Mesothelial cell of epicardium (in vitro differentiated cells): ENCODE measurements around the gene HVCN1. TPM values are rescaled to one million over a fixed set of nuclear protein-coding genes. Genes with fewer than 3 reads are reported as not detected.

Experiments
- DNase-seq, 2 experiments: peaks; one replicate each; pipeline ENCODE4 v3.0.0; 2021; ENCODE audit warnings: low spot score in 2 of 2; ENCODE audit not compliant: unreplicated experiment in 2 of 2
- H3K27ac Mint-ChIP-seq: 2 replicates; pipeline ENCODE4 v1.8.0; 2021; ENCODE audit warnings: mixed read lengths
- H3K27me3 Mint-ChIP-seq: 2 replicates; pipeline ENCODE4 v1.8.0; 2021; ENCODE audit warnings: low read depth, mixed read lengths
- H3K36me3 Mint-ChIP-seq: 2 replicates; pipeline ENCODE4 v1.8.0; 2021; ENCODE audit warnings: mixed read lengths
- H3K4me1 Mint-ChIP-seq: 2 replicates; pipeline ENCODE4 v1.8.0; 2021; ENCODE audit warnings: mixed read lengths
- H3K4me3 Mint-ChIP-seq: 2 replicates; pipeline ENCODE4 v1.8.0; 2021; ENCODE audit warnings: mild to moderate bottlenecking, moderate library complexity, mixed read lengths
- H3K9me3 Mint-ChIP-seq: 2 replicates; pipeline ENCODE4 v1.8.0; 2021; ENCODE audit warnings: mixed read lengths
- CTCF ChIP-seq: fragments of 200-600 bp; sonication (generic); IDR thresholded peaks from one replicate; pipeline ENCODE4 v1.5.0; 2021; ENCODE audit warnings: antibody characterized with exemption; ENCODE audit not compliant: unreplicated experiment
- total RNA-seq: library from RNA; stranded (reverse); gene quantifications from 3 replicates; pipeline ENCODE4 v1.2.1, GENCODE V29; 2021

Gene HVCN1
- total RNA-seq, 1 donor from 2014 or later = 7.0 TPM

DNA sequence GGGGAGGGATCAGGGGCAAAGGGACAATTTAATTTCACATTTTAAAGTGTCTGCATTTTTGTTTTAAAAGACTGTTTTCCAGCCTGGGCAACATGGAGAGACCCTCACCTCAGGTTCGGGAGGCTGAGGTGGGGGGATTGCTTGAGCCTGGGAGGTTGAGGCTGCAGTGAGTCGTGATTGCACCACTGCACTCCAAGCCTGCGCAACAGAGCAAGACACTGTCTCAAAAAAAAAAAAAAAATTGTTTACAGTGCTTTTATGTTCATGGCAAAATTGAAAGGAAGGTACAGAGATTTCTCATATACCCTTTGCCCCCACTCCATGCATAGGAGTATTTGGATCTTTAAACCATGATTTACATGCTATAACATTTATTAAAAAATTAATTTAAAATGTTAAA, 16.4 kb upstream of the HVCN1 start:
- H3K4me1 Mint-ChIP-seq = no peaks in the 10 kb centered on the region
- TF ChIP-seq CTCF = no peak
- no peak for DNase-seq
- peaks cover 8% of the 10 kb centered on the region for H3K36me3 Mint-ChIP-seq
- H3K27me3 Mint-ChIP-seq = no peaks in the 10 kb centered on the region
- H3K9me3 Mint-ChIP-seq = peaks cover 3% of the 10 kb centered on the region
- H3K4me3 Mint-ChIP-seq = no peak overlapping the region
- H3K27ac Mint-ChIP-seq = no peak overlapping the region

DNA sequence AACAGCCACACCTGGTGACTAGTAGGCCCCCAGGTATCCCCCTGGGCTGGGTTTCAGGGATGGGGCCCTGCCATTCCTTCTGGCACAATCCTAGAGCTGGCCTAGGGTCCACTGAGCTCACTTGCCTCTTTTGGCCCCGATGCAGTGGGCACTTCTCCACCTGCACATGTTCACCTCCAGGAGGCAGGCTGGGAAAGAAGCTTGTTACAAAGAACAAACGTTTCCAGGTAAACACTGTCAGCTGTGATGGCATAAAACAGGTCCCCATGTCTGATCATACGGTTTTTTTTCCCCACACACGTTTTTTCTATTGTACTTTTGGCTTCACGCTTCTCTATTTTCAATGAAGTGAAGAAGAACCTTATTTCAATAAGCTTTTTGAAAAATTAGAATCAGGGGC, 15.8 kb upstream of the HVCN1 start:
- Mint-ChIP-seq H3K4me1 (no peaks in the 10 kb centered on the region), H3K9me3 (no peaks in the 10 kb centered on the region), H3K27ac (no peak overlapping the region), H3K27me3 (no peaks in the 10 kb centered on the region), H3K36me3 (peaks cover 6% of the 10 kb centered on the region), H3K4me3 (no peak overlapping the region)
- no peak for TF ChIP-seq CTCF
- no peak for DNase-seq

DNA sequence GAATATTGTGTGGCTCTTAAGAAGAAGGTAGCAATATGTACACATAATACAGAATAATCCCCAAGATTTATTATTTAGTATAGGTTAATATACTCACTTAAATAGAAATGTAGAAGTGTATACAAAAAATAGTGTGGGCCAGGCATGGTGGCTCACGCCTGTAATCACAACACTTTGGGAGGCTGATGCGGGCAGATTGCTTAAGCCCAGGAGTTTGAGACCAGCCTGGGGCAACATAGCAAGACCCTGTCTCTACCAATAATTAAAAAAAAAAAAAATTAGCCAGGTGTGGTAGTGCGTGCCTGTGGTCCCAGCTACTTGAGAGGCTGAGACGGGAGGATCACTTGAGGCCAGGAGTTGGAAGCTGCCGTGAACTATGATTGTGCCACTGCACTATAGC, 15.3 kb upstream of the HVCN1 start:
- peaks cover 6% of the 10 kb centered on the region for H3K36me3 Mint-ChIP-seq
- peaks cover 2% of the 10 kb centered on the region for H3K4me1 Mint-ChIP-seq
- no peak for TF ChIP-seq CTCF
- DNase-seq = no peak
- H3K27ac Mint-ChIP-seq = no peak overlapping the region
- no peak overlapping the region for H3K4me3 Mint-ChIP-seq
- H3K9me3 Mint-ChIP-seq = no peaks in the 10 kb centered on the region
- no peaks in the 10 kb centered on the region for H3K27me3 Mint-ChIP-seq

DNA sequence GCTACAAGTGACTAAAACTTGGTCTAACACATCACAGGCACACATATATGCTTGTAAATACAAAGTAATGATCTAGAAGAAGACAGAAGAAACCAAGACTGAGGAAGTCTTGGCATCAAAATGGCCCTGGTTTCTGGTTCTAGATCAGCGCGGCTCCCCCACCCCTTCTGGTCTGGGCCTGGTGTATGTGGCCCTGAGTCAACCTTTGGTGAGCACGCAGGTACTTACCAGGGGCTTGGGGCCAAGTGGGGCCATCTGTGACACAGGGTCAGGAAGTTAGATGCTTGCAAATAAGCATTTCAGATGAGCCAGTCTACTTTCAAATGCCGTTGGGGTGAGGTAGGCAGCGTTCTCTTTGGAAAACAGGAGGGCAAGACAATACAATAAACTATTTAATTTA, 13.2 kb upstream of the HVCN1 start:
- H3K9me3 Mint-ChIP-seq = no peaks in the 10 kb centered on the region
- no peak overlapping the region for H3K27ac Mint-ChIP-seq
- no peaks in the 10 kb centered on the region for H3K27me3 Mint-ChIP-seq
- H3K4me3 Mint-ChIP-seq = no peak overlapping the region
- no peak for DNase-seq
- no peak for TF ChIP-seq CTCF
- peaks cover 5% of the 10 kb centered on the region for H3K4me1 Mint-ChIP-seq
- no peaks in the 10 kb centered on the region for H3K36me3 Mint-ChIP-seq

DNA sequence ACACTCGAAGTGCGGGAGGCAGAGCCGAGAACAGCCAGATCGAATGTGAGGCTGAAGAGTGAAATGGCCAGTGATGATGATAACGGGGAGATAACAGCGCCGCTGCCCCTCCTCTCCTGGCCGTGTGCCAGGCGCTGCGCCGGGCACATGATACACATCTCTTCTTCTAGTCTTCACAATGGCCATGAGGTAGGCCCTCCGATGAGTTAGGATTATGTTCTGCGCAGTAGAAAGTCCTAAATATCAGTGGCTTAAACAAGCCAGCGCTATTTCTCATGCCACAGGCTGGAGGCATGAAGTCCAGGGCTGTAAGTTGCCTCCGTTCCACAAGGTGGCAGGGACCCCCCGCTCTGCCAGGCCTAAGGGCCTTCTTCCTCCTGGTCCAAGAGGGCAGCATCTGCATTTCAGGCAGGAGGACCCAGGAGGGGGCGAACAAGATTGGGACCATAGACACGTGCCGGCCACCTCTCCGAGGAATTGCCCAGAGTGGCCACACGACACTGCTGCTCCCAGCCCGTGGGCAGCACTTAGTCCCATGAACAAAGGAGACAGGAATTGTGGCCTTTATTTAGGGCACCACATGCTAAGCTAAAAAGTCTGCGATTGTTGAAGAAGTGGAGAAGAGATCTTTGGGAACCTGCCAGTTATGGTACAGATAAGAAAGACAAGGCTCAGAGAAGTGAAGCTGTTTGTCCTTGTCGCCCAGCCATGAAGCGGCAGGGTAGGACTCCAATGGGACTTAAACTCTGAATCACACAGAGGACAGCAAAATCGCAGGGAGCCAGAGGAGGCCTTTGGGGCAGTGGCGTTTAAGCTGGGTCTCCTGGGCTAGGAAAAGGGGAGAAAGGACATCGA, 10.9 kb upstream of the HVCN1 start:
- no peak overlapping the region for H3K4me3 Mint-ChIP-seq

More for the DNA sequence above, 10.9 kb upstream of the HVCN1 start:
- H3K27me3 Mint-ChIP-seq = no peaks in the 10 kb centered on the region
- H3K4me1 Mint-ChIP-seq = peaks cover 5% of the 10 kb centered on the region
- no peaks in the 10 kb centered on the region for H3K36me3 Mint-ChIP-seq
- H3K9me3 Mint-ChIP-seq = no peaks in the 10 kb centered on the region
- no peak for DNase-seq
- no peak for TF ChIP-seq CTCF
- H3K27ac Mint-ChIP-seq = no peak overlapping the region
